ENCODE measurements around the gene MID1IP1.

DNA sequence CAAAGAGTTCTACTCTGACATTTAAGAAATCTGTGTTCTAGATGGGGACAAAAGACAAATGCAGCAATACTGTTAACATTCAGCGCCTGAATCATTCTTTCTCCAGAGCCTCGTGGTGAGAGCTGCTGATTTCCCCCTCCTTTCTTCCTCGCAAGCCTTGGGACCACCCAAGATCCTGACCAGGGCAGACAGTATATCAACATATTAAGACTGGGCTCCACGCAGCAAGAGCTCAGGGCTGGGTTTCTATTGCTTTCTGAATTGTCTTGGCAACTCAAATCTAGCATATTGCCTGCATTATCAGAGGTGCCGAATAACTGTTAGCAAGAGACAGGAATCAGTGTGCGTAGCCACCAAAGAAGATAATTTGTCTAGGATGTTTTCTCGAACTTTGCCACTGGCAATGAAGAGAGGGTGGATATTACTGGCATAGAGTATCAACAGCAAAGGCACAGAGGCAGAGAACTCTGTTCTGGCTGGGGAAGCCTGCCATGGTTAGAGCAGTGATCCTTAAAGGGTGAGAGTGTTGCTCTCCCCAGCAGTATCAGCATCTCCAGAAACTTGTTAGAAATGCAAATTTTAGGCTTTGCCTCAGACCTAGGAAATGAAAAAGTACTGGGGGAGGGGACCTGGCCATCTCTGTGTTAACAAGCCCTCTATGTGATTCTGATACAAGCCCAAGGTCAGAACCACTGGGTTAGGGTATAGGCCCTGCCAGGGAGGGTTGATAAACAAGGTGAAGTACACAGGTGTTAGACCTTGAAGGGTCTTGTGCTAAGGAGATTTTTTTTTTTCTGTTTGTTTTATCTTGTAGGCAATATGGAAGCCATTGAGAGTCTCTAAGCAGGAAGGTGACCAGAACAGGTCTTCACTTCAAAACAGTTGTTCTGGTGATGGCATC, 46.2 kb upstream of the MID1IP1 start:
- TF ChIP-seq, protein P1, sequence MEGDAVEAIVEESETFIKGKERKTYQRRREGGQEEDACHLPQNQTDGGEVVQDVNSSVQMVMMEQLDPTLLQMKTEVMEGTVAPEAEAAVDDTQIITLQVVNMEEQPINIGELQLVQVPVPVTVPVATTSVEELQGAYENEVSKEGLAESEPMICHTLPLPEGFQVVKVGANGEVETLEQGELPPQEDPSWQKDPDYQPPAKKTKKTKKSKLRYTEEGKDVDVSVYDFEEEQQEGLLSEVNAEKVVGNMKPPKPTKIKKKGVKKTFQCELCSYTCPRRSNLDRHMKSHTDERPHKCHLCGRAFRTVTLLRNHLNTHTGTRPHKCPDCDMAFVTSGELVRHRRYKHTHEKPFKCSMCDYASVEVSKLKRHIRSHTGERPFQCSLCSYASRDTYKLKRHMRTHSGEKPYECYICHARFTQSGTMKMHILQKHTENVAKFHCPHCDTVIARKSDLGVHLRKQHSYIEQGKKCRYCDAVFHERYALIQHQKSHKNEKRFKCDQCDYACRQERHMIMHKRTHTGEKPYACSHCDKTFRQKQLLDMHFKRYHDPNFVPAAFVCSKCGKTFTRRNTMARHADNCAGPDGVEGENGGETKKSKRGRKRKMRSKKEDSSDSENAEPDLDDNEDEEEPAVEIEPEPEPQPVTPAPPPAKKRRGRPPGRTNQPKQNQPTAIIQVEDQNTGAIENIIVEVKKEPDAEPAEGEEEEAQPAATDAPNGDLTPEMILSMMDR (IDR thresholded peaks at IDR 0.05 in 2 of 3, conservative IDR thresholded peaks at IDR 0.05 in 1 of 3; ENCODE audit: control insufficient read depth in 2 of 3, extremely low read depth in 1 of 3, insufficient read depth in 1 of 3, low read depth in 3 of 3, low read length in 3 of 3): no peak
- TF ChIP-seq JUND (IDR thresholded peaks at IDR 0.05; ENCODE audit: low read depth, low read length) (no peak), FOXK2 (IDR thresholded peaks at IDR 0.05) (no peak), CHD1 (IDR thresholded peaks at IDR 0.05; ENCODE audit: low read depth, low read length) (no peak), IKZF2 (IDR thresholded peaks at IDR 0.05) (no peak), SIN3A (IDR thresholded peaks at IDR 0.05; ENCODE audit: low read depth, low read length) (no peak), GATAD2B (conservative IDR thresholded peaks at IDR 0.05; ENCODE audit: low read depth) (no peak), ZNF274 (IDR thresholded peaks at IDR 0.05; ENCODE audit: insufficient read depth, insufficient read length) (no peak), MTA2 (IDR thresholded peaks at IDR 0.05; ENCODE audit: low read depth) (no peak), NFYB (IDR thresholded peaks at IDR 0.05; ENCODE audit: insufficient read depth, low read depth, low read length) (no peak), CBX5 (IDR thresholded peaks at IDR 0.05; ENCODE audit: low read depth) (no peak)
- TF ChIP-seq, protein P2, sequence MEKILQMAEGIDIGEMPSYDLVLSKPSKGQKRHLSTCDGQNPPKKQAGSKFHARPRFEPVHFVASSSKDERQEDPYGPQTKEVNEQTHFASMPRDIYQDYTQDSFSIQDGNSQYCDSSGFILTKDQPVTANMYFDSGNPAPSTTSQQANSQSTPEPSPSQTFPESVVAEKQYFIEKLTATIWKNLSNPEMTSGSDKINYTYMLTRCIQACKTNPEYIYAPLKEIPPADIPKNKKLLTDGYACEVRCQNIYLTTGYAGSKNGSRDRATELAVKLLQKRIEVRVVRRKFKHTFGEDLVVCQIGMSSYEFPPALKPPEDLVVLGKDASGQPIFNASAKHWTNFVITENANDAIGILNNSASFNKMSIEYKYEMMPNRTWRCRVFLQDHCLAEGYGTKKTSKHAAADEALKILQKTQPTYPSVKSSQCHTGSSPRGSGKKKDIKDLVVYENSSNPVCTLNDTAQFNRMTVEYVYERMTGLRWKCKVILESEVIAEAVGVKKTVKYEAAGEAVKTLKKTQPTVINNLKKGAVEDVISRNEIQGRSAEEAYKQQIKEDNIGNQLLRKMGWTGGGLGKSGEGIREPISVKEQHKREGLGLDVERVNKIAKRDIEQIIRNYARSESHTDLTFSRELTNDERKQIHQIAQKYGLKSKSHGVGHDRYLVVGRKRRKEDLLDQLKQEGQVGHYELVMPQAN (conservative IDR thresholded peaks at IDR 0.05): no peak
